ENCODE results near the gene LMF1. TPM values are rescaled to one million over a fixed set of nuclear protein-coding genes. Genes with fewer than 3 reads are reported as not detected.

The LMF1 gene
- total and polyA plus RNA-seq, 2 experiments from 2014 or later = 18.8 to 41.6 TPM

GRCh38 chr16:914440-914839 is 56.3 kb downstream of the LMF1 start:
- no peak overlapping the region for H3K27ac ChIP-seq
- no peak overlapping the region for H3K4me3 ChIP-seq
- H3K27me3 ChIP-seq = no peaks in the 10 kb centered on the region
- no peaks in the 10 kb centered on the region for H3K36me3 ChIP-seq
- no peaks in the 10 kb centered on the region for H3K4me1 ChIP-seq (ENCODE audit: low read depth)
- TF ChIP-seq CTCF (IDR thresholded peaks at IDR 0.05; ENCODE audit: low read depth, low read length) = no peak
- no peaks in the 10 kb centered on the region for H3K9me3 ChIP-seq (ENCODE audit: low read depth)
- DNase-seq (ENCODE audit: low read depth in 1 of 2, low spot score in 1 of 2) = peak in 1 of 2 donors; percentile 7

GRCh38 chr16:913817-914439 is 56.9 kb downstream of the LMF1 start:
- Histone ChIP-seq H3K9me3 (ENCODE audit: low read depth) (no peaks in the 10 kb centered on the region), H3K4me1 (ENCODE audit: low read depth) (no peaks in the 10 kb centered on the region)
- TF ChIP-seq CTCF (IDR thresholded peaks at IDR 0.05; ENCODE audit: low read depth, low read length) = no peak

GRCh38 chr16:912684-913613 is 57.8 kb downstream of the LMF1 start:
- Histone ChIP-seq H3K27ac (no peak overlapping the region), H3K9me3 (ENCODE audit: low read depth) (no peaks in the 10 kb centered on the region), H3K4me3 (no peak overlapping the region), H3K4me1 (ENCODE audit: low read depth) (no peaks in the 10 kb centered on the region), H3K27me3 (no peaks in the 10 kb centered on the region), H3K36me3 (no peaks in the 10 kb centered on the region)
- DNase-seq (ENCODE audit: low read depth in 1 of 2, low spot score in 1 of 2) = no peak
- TF ChIP-seq CTCF (IDR thresholded peaks at IDR 0.05; ENCODE audit: low read depth, low read length) = no peak

More at GRCh38 chr16:913817-914439, 56.9 kb downstream of the LMF1 start:
- DNase-seq (ENCODE audit: low read depth in 1 of 2, low spot score in 1 of 2) = no peak
- Histone ChIP-seq H3K4me3 (no peak overlapping the region), H3K36me3 (no peaks in the 10 kb centered on the region), H3K27ac (no peak overlapping the region), H3K27me3 (no peaks in the 10 kb centered on the region)

- Histone ChIP-seq H3K4me3 (no peak overlapping the region), H3K4me1 (ENCODE audit: low read depth) (no peaks in the 10 kb centered on the region), H3K36me3 (no peaks in the 10 kb centered on the region), H3K9me3 (ENCODE audit: low read depth) (no peaks in the 10 kb centered on the region), H3K27ac (no peak overlapping the region), H3K27me3 (no peaks in the 10 kb centered on the region)
- DNase-seq (ENCODE audit: low read depth in 1 of 2, low spot score in 1 of 2) = no peak
- TF ChIP-seq CTCF (IDR thresholded peaks at IDR 0.05; ENCODE audit: low read depth, low read length) = no peak
These were observed 58.5 kb downstream of the LMF1 start for GRCh38 chr16:912322-912683.

- TF ChIP-seq CTCF (IDR thresholded peaks at IDR 0.05; ENCODE audit: low read depth, low read length) = no peak
- Histone ChIP-seq H3K9me3 (ENCODE audit: low read depth) (no peaks in the 10 kb centered on the region), H3K36me3 (no peaks in the 10 kb centered on the region), H3K27ac (no peak overlapping the region), H3K4me3 (no peak overlapping the region), H3K4me1 (ENCODE audit: low read depth) (no peaks in the 10 kb centered on the region), H3K27me3 (no peaks in the 10 kb centered on the region)
- no peak for DNase-seq (ENCODE audit: low read depth in 1 of 2, low spot score in 1 of 2)
These were observed 59.0 kb downstream of the LMF1 start for GRCh38 chr16:911604-912321.
